Right kidney (tissue), 1 donor: ENCODE data around the gene EBF4.

ENCODE experiments used
- DNase-seq: peaks from one replicate; pipeline ENCODE4 v3.0.0-alpha.2; 2016

EBF4 gene

DNA sequence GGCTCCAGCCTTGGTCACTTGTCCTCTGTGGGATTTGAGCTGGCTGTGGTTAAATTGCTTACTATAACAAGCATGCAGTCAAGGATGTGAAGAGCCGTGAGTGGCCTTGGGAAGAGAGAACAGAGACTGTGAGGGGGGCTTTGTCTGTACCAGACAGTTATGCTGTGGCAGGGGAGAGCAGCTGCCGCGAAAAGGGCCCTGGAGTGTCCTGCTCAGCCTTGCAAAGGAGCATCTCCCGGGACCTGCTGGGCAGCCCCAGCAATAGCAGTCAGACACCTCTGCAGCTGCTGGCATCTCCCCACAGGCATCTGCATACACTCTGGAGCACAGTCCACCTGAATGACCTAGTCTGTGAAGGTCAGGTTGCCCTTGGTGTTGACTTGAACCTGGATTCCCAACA is 6.3 kb downstream of the EBF4 start:
- DNase-seq = no peak

DNA sequence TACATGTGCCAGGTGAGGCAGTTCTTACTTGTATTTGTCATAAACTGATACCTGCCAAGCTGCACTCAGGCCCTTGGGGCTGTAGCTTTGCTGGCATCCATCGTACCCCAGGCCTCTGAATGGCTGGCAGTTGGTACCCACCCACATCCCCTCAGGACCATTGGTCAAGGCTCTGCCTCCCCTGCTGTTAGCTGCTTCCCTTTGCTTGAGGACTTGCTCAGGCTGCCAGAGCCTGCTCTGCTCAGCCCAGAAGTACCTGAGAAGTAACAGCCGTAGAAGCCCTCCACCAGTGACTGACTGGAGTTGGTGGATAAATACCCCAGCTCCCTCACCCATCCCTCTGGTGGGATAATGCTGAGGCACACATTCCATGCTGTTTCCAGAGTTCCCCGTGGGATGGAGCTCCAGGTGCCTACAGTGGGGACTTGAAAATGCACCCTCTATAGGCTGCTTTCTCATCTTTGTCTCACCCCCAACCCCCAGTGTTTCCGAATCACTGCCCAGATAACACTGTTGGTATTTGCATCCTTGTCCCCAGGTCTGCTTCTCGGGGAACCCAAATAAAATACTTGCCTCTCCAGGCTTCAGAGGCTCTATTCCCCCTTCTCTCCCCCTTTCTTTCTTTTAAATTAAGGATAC is 7.3 kb downstream of the EBF4 start:
- DNase-seq = no peak

DNA sequence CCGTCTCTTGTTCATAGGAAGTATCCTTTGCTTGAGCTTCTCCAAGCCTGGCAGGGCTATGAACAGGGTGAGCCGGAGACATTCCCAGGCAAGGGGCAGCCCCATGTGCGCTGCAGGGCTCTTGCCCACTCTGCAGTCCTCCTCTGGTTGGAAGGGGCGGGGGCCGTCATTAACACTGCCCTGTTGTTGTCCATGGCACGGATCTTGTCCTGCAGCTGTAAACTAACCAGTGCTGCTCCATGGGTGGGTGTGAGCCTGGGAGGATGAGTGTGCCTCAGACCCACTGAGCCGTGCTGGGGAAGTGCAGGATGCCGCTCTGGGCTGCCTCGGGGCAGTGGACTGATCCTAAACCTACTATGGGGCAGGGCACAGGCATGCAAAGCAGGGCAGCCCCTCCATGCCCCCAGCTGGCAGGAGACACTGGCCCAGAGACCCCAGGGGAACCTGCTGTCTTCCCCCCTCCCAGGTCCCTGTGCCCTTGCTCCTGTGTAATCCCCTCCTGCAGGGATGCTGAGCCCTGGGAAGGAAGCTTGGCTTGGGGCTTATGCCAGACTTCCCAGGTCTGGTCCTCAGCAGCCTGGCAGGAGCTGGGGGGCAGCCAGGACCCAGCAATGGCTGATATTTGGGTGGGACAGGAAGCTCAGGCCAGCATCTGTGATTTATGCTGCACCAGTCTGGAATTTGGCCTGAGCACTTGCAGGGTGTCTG is 8.5 kb downstream of the EBF4 start:
- no peak for DNase-seq

DNA sequence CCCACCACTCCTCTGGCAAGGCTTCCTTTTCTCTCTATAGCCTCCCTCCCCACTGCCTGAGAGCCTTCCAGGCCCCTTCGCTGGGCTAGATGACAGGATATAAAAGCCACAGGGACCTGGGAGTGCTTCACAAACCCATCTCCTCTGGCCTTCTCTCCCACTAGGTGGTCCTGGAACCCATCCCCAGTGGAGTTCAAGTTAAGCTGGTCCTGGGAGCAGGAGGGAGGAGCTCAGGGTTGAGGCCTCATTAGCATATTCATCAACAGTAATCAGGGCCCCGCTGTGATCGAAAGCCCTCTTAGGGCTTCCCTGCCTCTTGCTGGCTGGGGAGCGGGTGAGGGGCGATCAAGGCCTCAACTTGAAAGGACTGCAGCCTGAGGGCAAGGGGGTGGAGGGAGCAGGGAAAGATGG is 9.1 kb downstream of the EBF4 start:
- no peak for DNase-seq

DNA sequence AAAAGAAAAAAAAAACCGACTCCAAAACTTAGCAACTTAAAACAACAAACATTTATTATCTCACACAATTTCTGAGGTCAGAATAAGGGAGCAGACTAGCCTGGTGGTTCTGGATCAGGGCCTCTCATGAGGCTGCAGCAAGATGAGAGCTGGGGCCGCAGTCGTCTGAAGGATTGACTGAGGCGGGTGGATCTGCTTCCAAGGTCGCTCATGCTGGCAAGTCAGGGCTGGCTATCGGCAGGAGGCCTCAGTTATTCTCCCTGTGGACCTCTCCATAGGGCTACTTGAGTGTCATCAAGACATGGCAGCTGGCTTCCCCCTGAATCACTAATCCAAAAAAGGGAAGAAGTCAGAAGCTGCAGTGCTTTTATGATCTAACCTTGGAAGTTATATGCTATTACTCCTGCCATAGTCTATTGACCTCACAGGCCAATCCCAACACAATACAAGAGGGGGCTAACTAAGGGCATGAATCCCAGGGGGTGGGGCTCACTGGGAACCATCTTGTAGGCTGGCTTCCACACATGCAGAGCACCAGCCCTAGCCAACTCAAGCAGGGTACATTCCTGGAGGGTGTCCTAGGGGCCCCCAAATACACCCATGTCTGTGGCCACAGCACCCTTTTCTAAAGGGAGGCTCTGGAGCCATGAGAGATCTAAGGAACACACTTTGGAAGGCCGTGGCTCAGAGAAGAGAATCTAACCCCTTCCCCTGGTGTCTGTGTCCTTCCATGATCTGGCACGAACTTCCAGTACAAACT is 11.3 kb downstream of the EBF4 start:
- no peak for DNase-seq

DNA sequence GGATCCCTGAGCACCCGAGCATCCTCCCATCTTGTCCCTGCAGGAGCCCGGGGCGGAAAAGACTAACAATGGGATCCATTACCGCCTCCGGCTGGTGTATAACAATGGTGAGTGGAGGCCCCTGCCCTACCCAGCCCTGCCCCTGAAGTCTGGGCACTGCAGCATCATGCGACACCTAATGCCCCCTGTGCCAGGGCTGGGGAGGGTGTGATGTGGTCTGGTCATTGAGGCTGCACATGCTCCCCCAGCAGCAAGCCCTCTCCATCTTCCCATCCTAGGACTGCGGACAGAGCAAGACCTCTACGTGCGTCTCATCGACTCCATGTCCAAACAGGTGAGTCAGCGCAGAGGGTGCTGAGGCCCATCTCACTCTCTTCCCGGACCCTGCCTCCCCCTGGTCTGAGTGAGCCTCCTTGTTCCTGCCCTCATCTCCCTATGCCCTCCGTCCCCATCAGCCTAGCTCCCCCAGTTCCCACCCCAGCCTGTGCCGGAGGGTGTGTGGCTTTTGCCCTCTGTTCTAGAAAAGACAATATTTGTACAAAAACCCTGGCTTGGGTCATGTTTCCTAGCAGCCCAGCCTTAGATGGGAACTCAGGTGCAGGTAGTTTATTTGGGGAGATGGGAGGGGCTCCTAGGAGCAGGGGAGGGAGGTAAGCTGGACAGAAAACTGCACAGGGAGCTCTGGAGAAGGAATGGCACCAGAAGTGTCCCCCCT is 13.5 kb downstream of the EBF4 start:
- DNase-seq = no peak

DNA sequence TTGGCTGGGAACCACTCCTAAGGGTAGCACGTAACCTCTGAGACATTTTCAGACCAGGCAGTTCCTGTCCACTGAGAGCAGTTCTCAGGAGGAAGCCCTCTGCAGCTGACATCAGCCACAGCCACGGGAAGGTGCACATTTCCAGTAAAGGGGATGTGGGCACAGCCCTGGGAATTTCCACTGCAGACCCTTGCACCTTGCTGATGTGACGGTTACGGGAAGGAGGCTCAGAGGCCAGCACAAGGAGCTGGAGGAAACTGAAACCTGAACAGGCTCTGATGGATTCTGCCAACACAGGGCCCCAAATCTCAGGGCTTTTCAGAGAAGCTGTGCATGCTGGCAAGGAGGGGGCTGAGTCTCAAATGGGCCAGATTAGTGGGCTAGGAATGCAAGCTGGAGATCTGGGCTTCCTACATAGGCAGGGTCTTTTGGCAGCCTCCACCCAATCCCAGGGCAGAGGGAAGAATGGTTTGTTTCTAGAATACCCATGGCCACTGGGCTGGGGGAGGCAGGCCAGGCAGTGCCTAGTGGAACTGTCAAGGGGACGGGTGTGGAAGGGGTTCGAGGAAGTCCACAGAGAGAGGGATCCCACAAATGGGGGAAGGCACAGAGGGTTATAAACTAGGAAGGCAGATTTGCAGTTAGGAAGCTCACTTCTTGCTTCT is 14.2 kb downstream of the EBF4 start:
- DNase-seq = no peak

DNA sequence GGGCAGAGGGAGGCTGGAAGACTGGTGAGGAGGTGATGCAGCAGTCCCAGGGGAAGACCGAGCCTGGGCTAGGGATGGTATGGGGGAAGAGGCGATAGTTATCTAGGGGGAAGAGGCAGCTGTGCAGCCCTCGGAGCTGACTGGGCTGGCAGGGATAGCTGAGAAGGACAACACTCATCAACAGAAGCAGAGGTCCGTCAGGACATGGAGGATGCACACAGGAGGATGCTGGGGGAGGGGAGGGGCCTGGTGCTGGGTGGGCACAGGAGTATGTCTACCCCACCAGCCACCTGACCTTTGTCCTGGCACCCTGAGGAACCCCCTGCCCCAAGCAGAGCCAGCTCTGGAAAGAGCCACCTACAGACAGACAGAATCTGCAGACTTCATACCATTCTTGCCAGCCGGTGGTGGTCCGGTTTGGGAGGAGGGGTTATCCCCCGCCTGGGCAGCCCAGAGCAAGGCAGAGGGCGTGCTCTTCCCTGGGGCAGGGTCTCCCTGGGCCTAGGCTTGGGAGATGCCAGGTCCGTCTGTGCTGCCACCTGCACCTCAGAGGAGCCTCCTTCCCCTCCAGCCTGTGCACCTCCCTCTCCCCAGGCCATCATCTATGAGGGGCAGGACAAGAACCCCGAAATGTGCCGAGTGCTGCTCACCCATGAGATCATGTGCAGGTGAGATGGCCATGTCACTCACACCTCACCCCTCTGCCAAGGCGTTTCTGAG is 14.9 kb downstream of the EBF4 start:
- DNase-seq = no peak

DNA sequence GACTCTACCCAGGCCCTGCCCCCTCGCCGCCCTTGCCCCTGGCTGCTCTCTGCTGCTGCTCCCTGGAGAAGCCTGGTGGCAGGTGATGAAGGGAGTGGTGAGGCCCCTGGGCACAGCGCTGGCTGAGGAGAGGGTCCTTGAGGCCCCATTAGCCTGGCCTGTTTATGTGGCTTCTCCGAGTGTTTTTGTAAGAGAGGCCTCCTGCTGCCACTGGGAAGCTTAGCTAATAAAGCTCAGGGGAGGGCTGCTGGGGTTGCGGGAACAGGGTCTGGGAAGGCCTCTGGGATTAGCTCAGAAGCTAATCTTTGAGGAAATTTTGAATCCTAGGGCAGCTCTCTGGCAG is 15.5 kb downstream of the EBF4 start:
- DNase-seq = no peak

DNA sequence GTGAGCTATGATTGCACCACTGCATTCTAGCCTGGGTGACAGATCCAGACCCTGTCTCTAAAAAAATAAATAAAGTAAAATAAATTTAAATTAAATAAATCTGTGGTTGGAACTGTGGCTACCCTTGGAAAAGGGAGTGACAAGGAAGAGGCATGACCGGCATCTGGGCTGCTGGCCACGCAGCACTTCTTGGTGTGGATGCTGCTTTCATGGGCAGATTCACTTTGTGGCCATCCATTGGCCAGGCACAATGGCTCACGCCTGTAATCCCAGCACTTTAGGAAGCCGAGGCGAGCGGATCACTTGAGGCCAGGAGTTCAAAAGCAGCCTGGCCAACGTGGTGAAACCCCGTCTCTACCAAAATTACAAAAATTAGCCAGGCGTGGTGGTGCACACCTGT is 16.1 kb downstream of the EBF4 start:
- no peak for DNase-seq

DNA sequence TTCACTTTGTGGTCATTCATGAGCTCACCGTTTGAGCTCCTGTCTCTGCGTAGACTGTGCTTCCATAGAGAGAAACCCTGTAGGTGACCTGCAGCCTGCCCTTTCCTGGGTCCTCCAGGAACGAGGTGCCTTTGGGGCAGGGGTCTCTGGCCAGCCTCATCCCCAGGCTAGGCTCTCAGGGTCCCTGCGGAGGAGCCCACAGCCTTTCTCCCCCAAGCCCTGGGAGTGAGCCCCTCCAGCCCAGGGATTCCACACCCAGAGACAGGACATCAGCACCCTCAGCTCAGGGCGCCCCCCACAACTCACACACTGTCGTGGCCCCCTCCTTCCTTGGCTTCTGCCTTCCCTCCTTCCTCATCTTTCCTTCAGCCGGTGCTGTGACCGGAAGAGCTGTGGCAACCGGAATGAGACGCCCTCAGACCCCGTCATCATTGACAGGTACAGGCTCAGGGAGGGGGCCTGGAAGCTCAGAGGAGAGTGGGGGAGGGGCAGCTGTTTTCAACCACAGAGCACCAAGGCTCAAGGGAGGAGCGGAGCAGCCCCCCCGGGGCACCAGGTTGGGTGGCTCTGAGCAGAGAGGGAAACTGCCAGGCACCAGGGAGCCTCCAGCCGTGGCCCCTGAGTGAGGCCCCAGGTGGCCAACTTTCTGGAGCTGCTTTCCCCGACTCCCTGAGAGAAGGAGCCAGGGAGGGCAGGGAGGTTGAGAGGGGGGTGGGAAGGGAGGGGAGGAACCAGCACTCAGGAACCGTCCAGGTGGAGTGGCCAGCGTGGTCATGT is 16.8 kb downstream of the EBF4 start:
- DNase-seq = no peak

DNA sequence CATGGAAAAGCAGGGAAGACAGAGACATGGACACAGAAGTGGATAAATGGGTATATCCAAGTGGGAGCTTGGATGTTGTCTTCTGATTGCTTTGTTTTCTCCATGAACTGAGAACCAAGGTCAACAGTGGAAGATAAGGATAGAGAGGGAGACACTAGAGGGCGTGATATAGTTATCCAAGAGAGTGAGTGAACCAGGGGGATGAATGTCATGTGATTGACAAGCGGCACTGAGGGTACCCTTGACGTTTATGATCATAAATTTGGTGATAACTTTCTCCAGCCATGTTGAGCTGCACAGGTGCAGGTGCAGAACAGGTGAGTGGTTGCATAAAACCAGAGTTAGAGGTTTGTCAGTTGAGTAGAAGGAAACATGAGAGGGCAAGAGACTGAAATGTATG is 20.7 kb downstream of the EBF4 start:
- no peak for DNase-seq

DNA sequence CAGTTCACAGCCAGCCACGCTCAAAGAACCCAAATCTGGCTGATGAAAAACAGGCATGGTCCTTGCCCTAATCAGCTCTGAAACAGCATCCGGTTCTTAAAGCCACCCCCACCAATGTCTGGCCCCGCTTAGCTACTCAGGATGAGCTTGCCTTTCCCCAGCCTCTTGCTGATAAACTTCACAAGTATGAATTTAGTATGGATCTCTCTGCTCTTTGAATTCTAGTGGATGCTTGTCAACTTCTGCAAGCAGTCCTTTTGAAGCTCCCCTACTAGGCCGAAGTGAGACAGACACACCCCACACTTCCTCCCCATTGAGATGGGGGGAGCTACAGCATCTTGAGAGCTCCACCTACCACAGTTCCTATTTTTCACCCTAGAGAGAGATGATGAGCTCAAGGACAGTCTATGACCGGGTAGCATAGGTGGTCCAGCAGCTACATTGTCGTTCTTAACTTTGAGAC is 36.7 kb downstream of the EBF4 start:
- DNase-seq = no peak

DNA sequence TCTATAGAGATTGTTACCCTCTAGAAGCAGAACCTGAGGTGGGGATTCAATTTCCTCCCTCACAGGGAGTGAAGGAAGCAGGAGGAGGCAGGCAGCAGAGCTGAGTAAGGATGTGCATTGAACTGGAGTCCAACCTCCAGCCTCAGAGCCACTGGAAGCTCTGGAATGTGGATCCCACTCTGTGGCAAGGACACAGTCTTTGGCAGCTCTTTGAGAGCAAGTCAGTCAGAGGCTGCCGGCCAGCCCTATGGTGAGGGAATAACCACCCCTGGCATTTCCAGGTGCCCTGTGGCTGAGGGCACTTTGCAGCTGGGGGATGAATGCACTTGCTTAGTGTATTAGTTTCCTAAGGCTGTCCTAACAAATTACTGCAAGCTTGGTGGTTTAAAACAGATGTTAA is 37.2 kb downstream of the EBF4 start:
- no peak for DNase-seq

DNA sequence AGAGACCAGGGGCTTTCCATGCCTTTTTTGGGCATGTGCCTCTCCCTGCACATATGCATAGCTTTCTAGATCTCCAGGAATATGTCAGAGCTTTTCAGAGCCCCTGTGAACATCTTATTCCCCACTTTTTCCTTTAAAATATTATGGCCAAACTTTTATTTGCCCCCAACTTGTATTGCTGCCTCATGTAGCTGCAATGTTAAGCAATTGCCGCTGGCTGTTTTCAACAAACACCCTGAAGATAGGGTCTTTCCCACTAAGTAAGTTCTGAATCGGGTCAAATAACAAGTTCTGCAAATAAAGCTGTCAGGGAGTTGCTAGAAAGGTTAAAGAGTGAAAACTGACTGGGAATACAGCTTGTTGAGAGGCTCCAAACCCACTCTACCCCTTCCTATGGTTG is 42.3 kb downstream of the EBF4 start:
- no peak for DNase-seq

DNA sequence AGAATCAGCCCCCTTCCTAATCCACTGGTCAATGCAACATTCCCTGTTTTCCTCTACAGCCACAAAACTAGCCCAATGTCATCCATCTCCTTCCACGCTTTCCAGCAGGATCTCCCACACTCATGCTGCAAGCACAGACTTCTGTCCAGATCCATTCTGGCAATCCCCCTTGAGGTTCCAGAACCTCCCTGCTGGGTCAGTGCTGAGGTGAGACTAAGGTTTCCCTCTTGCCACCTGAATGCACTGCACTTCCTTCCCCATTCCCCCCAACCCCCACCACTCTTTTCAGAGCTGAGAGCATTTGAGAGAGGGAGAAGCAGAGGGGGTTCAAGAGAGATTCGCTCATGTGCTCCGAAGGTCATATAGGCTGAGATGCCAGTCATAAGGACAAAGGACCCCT is 43.9 kb downstream of the EBF4 start:
- DNase-seq = no peak

DNA sequence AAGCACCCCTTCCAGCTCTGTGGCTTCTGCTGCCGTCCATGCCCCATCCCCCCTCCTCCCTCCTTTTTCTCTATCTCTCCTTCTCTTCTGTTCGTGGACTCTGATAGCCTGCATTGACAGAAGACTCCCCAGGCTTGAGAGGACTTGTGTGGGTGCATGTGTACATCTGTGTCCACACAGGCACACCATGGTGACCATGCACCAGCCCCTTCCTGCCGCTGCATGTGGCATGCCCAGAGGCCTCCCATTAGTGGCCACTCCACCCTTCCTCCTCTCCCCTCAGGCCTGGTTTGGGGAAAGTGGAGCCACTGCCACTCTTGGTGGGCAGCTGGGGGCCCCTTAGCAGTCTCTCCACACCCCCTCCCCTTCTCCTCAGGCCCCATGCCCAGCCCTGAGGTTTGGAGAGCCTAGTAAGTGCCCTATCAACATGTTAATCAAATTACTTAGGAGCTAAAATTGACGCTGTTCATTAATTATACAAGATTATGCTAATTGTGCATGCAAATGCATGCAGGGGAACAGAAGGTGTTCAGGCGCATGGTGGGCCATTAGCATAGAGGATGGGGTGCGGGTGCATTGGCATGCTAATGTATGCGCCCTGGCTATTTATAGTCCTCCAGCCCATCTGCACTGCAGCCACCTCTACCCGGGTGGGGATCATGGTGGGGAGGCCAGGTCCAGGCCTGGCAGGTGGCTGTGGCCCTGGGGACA is 45.9 kb downstream of the EBF4 start:
- no peak for DNase-seq

DNA sequence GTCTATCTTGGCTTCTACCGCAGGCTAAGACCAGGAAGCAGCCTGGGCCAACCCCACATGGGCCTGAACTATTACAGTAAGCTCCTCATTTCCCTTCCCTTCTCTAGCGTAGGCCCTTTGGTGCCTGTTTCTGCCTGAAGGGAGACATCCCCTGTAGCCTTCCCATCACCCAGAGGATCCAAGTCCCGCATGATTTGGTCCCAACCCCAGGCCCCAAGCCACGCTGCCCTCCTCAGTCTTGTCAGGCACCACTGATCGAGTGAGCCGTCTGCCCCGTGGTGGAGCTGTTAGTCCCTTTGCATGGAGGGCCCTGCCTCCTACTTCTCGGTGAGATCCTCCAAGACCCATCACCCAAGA is 46.4 kb downstream of the EBF4 start:
- no peak for DNase-seq

DNA sequence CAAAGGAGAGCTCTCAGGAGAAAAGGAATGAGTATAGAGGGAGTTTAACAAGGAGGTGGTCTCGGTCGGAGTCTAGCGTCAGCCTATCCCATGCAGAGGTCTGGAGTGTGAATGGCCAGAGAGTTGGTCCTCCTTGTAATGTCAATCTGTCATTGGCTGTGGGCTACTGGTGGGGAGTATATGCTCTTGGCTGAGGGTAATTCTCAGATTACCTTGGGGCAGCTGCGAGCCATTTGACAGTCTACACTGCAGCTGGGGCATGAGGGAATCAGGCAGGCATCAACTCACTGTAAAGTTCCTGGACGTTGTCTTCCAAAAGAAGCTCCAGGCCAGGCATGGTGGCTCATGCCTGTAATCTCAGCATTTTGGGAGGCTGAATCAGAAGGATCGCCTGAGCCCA is 48.1 kb downstream of the EBF4 start:
- DNase-seq = no peak

DNA sequence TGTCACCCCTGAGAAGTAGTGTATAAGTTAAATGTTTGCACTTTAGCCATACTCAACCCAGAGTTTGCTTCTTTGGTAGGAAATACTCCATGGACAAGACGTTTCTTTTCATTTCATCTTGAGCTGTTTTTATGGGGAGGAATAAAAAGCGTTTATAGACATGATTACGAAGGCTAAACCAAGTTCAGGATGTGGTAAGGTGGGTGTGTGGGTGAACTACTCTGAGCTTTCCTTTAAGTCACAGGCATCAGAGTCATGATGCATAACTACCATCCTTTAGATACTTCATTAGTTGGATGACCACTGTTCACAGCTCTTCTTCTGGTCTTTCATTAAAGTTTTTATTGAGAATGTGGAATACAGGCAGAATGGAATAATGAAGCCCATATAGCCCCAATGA is 48.9 kb downstream of the EBF4 start:
- no peak for DNase-seq

DNA sequence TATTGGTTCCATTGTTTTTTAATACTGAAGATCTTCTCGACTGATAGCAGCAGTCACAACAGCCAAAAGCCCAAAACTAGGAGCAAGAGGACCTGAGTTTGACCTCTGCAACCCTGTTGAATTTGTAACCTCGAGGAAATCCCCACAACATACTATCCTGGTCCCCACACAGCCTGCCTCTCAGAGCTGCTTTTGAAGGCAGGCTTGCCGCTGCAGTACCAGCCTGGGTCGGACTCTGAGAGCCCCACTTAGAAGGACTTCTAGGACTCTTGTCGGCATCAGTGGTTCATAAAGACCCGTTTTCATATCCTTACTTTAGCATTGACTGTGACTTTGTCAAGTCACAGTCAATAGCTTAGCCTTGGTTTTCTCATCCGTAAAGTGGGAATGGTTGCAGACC is 49.3 kb downstream of the EBF4 start:
- no peak for DNase-seq
